ENCODE measurements around the gene PSMA4.
A peak's percentile ranks its signal among the peaks of the same experiment; 100 is the strongest.
"Not testable (repeated sequence)": the region's sequence is repeated elsewhere in the genome, so short reads cannot be mapped to it uniquely, and the experiment has no call there.

PSMA4 gene

GRCh38 chr15:78527325-78527724, 12.9 kb upstream of the PSMA4 start:
- Histone ChIP-seq H3K36me3 (ENCODE audit: control insufficient read depth in 2 of 2, insufficient read depth in 2 of 2, low read length in 2 of 2) (no peaks in the 10 kb centered on the region), H3K4me1 (ENCODE audit: control insufficient read depth in 2 of 2, insufficient read depth in 2 of 2, low read length in 2 of 2) (no peaks in the 10 kb centered on the region), H3K4me3 (ENCODE audit: low read length in 2 of 2) (no peak overlapping the region), H3K9ac (ENCODE audit: low read depth in 1 of 2, low read length in 2 of 2) (no peak overlapping the region), H3K27me3 (ENCODE audit: control insufficient read depth in 2 of 2, insufficient read depth in 2 of 2, low read length in 2 of 2) (no peaks in the 10 kb centered on the region), H3K9me3 (ENCODE audit: control insufficient read depth in 2 of 2, low read length in 2 of 2) (no peaks in the 10 kb centered on the region), H3K27ac (ENCODE audit: low read depth in 2 of 2, low read length in 2 of 2) (no peak overlapping the region)

- Histone ChIP-seq H3K4me3 (ENCODE audit: low read length in 2 of 2) (no peak overlapping the region), H3K4me1 (ENCODE audit: control insufficient read depth in 2 of 2, insufficient read depth in 2 of 2, low read length in 2 of 2) (no peaks in the 10 kb centered on the region), H3K9me3 (ENCODE audit: control insufficient read depth in 2 of 2, low read length in 2 of 2) (no peaks in the 10 kb centered on the region), H3K27ac (ENCODE audit: low read depth in 2 of 2, low read length in 2 of 2) (no peak overlapping the region), H3K27me3 (ENCODE audit: control insufficient read depth in 2 of 2, insufficient read depth in 2 of 2, low read length in 2 of 2) (no peaks in the 10 kb centered on the region), H3K36me3 (ENCODE audit: control insufficient read depth in 2 of 2, insufficient read depth in 2 of 2, low read length in 2 of 2) (no peaks in the 10 kb centered on the region), H3K9ac (ENCODE audit: low read depth in 1 of 2, low read length in 2 of 2) (no peak overlapping the region)
Observed at GRCh38 chr15:78533331-78533730, 6.9 kb upstream of the PSMA4 start.

DNA sequence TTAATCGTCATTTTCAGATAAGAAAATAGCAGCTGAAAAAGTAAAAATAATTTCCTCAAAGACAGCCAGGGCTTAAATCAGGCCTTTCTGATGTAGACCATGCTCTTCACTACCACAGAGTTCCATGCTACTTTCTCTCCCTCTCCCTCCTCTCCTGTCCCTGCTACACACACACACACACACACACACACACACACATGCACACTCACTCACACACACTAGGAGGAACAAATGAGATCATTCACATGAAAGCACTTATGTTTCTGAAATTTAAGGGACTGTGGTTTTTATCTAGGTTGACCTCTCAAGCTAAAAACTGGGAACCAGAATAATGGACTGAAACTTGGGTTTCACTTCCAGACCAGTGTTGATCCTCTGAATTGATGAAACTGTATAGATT, 4.1 kb upstream of the PSMA4 start:
- no peak overlapping the region for H3K4me3 ChIP-seq (ENCODE audit: low read length in 2 of 2)
- H3K27ac ChIP-seq (ENCODE audit: low read depth in 2 of 2, low read length in 2 of 2): no peak overlapping the region
- no peaks in the 10 kb centered on the region for H3K9me3 ChIP-seq (ENCODE audit: control insufficient read depth in 2 of 2, low read length in 2 of 2)
- H3K36me3 ChIP-seq (ENCODE audit: control insufficient read depth in 2 of 2, insufficient read depth in 2 of 2, low read length in 2 of 2): no peaks in the 10 kb centered on the region
- H3K27me3 ChIP-seq (ENCODE audit: control insufficient read depth in 2 of 2, insufficient read depth in 2 of 2, low read length in 2 of 2): no peaks in the 10 kb centered on the region
- peaks cover 0 to 4% of the 10 kb centered on the region in 2 donors for H3K4me1 ChIP-seq (ENCODE audit: control insufficient read depth in 2 of 2, insufficient read depth in 2 of 2, low read length in 2 of 2)
- H3K9ac ChIP-seq (ENCODE audit: low read depth in 1 of 2, low read length in 2 of 2): no peak overlapping the region

DNA sequence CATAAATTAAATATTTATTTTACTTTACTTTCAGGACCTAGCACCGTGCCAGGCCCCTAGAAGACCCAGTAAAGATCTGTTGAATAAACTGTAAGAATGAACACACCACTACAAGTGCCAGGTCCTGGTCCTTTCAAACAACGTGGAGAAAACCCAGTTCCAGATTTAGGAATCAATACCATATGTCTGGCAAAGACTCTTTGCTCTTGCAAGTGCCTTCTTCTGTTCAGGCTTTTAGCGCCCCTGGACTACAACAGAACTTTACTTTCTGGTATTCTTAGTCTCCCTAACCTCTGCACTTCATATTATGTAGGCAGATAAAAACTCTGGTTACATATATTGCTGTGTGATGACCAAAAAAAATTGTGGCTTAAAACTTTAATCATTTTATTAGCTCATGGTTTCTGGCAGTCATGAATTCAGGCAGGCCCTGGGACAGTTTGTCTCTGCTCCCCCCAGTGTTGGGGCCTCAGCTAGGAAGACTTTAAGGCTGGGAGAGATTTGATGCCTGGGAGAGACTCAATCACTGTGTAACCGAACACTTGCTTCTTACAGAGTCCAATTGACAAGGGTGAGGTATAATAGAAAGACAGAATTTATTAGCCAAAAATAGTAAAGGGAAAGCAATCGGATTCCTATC, 2.9 kb upstream of the PSMA4 start:
- peaks cover 3 to 11% of the 10 kb centered on the region in 2 donors for H3K4me1 ChIP-seq (ENCODE audit: control insufficient read depth in 2 of 2, insufficient read depth in 2 of 2, low read length in 2 of 2)
- H3K4me3 ChIP-seq (ENCODE audit: low read length in 2 of 2): no peak overlapping the region
- H3K9ac ChIP-seq (ENCODE audit: low read depth in 1 of 2, low read length in 2 of 2): no peak overlapping the region
- peaks cover 0 to 2% of the 10 kb centered on the region in 2 donors for H3K36me3 ChIP-seq (ENCODE audit: control insufficient read depth in 2 of 2, insufficient read depth in 2 of 2, low read length in 2 of 2)
- no peak overlapping the region for H3K27ac ChIP-seq (ENCODE audit: low read depth in 2 of 2, low read length in 2 of 2)
- no peaks in the 10 kb centered on the region for H3K27me3 ChIP-seq (ENCODE audit: control insufficient read depth in 2 of 2, insufficient read depth in 2 of 2, low read length in 2 of 2)
- H3K9me3 ChIP-seq (ENCODE audit: control insufficient read depth in 2 of 2, low read length in 2 of 2): no peaks in the 10 kb centered on the region

GRCh38 chr15:78538358-78538757, 1.9 kb upstream of the PSMA4 start:
- no peak overlapping the region for H3K9ac ChIP-seq (ENCODE audit: low read depth in 1 of 2, low read length in 2 of 2)
- H3K36me3 ChIP-seq (ENCODE audit: control insufficient read depth in 2 of 2, insufficient read depth in 2 of 2, low read length in 2 of 2): peaks cover 0 to 10% of the 10 kb centered on the region in 2 donors
- no peak overlapping the region for H3K4me3 ChIP-seq (ENCODE audit: low read length in 2 of 2)
- H3K27me3 ChIP-seq (ENCODE audit: control insufficient read depth in 2 of 2, insufficient read depth in 2 of 2, low read length in 2 of 2): no peaks in the 10 kb centered on the region
- no peak overlapping the region for H3K27ac ChIP-seq (ENCODE audit: low read depth in 2 of 2, low read length in 2 of 2)
- H3K9me3 ChIP-seq (ENCODE audit: control insufficient read depth in 2 of 2, low read length in 2 of 2): no peaks in the 10 kb centered on the region
- peaks cover 3 to 11% of the 10 kb centered on the region in 2 donors for H3K4me1 ChIP-seq (ENCODE audit: control insufficient read depth in 2 of 2, insufficient read depth in 2 of 2, low read length in 2 of 2)

GRCh38 chr15:78539464-78540140, 642 bp upstream of the PSMA4 start:
- not testable (repeated sequence) for H3K27me3 ChIP-seq (ENCODE audit: control insufficient read depth in 2 of 2, insufficient read depth in 2 of 2, low read length in 2 of 2); H3K9me3 ChIP-seq (ENCODE audit: control insufficient read depth in 2 of 2, low read length in 2 of 2)
- Histone ChIP-seq H3K4me1 (ENCODE audit: control insufficient read depth in 2 of 2, insufficient read depth in 2 of 2, low read length in 2 of 2) (peaks cover 3 to 11% of the 10 kb centered on the region in 2 donors), H3K4me3 (ENCODE audit: low read length in 2 of 2) (peak overlapping the region; percentile 90 to 93), H3K9ac (ENCODE audit: low read depth in 1 of 2, low read length in 2 of 2) (peak overlapping the region; percentile 93 to 95), H3K27ac (ENCODE audit: low read depth in 2 of 2, low read length in 2 of 2) (peak overlapping the region; percentile 93 to 95), H3K36me3 (ENCODE audit: control insufficient read depth in 2 of 2, insufficient read depth in 2 of 2, low read length in 2 of 2) (peaks cover 8 to 11% of the 10 kb centered on the region in 2 donors)

DNA sequence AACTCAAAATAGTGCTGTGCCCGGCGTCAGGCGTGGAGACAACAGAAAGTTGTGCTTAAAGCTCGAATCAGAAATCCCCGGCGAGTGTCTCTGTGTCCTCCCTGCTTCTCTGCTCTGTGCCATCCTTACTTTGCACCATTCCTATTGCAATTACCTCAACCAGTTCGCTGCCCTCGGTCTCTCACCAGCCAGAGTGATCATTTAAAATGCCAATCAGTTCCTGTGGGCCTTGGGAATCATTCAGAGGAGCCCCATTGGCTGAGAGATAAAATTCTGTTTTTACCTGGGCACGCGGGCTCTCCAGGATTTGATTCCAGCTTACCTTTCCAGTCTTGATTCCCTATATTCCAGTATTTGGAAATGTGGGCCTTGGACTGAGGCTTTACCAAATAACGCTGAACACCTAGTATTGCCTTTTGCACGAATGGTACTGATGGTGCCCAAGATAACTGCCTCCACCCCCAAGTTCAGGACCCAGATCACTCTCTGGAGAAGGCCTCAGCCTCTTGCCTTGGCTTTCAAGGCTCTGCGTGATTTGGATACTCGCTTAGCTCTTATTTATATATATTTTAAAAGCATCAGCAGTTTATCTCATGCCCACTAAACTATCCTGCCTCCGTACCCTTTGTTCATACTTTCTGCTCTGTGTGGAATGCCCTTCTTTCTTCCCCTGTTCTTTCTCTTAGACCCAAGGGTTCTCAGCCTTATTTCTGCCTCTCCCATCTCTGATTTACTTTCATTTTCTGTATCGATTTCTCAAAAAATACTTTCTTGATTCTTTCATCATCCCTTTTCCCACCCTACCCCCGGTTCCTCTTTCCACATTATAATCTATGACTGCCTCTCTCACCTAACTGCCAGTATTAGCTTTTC, 863 bp downstream of the PSMA4 start:
- H3K27me3 ChIP-seq (ENCODE audit: control insufficient read depth in 2 of 2, insufficient read depth in 2 of 2, low read length in 2 of 2): no peaks in the 10 kb centered on the region
- peak overlapping the region; percentile 93 to 95 for H3K9ac ChIP-seq (ENCODE audit: low read depth in 1 of 2, low read length in 2 of 2)
- H3K27ac ChIP-seq (ENCODE audit: low read depth in 2 of 2, low read length in 2 of 2): peak overlapping the region; percentile 93 to 95
- peaks cover 3 to 11% of the 10 kb centered on the region in 2 donors for H3K4me1 ChIP-seq (ENCODE audit: control insufficient read depth in 2 of 2, insufficient read depth in 2 of 2, low read length in 2 of 2)
- peak overlapping the region; percentile 90 to 93 for H3K4me3 ChIP-seq (ENCODE audit: low read length in 2 of 2)
- no peaks in the 10 kb centered on the region for H3K9me3 ChIP-seq (ENCODE audit: control insufficient read depth in 2 of 2, low read length in 2 of 2)
- H3K36me3 ChIP-seq (ENCODE audit: control insufficient read depth in 2 of 2, insufficient read depth in 2 of 2, low read length in 2 of 2): peaks cover 23% of the 10 kb centered on the region in 2 donors

DNA sequence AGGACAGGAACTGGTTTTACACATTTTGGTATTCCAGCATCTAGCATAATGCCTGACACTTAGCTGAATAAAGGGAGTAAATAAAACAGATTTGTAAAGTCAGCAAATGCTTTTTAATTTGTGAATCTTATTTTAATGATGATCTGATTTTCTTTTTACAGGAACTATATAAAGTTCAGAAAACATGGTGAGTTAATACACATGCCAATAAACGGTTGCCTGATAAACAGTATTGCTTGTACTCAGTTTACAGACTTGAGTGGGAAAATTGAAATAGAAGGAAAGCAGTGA, 1.4 kb downstream of the PSMA4 start:
- Histone ChIP-seq H3K4me3 (ENCODE audit: low read length in 2 of 2) (peak overlapping the region; percentile 90 to 93), H3K27ac (ENCODE audit: low read depth in 2 of 2, low read length in 2 of 2) (peak overlapping the region in 1 of 2 donors; percentile 93), H3K36me3 (ENCODE audit: control insufficient read depth in 2 of 2, insufficient read depth in 2 of 2, low read length in 2 of 2) (peaks cover 27 to 28% of the 10 kb centered on the region in 2 donors)

GRCh38 chr15:78542647-78543046, 2.4 kb downstream of the PSMA4 start:
- Histone ChIP-seq H3K27ac (ENCODE audit: low read depth in 2 of 2, low read length in 2 of 2) (no peak overlapping the region), H3K4me3 (ENCODE audit: low read length in 2 of 2) (no peak overlapping the region), H3K9me3 (ENCODE audit: control insufficient read depth in 2 of 2, low read length in 2 of 2) (no peaks in the 10 kb centered on the region), H3K9ac (ENCODE audit: low read depth in 1 of 2, low read length in 2 of 2) (no peak overlapping the region), H3K27me3 (ENCODE audit: control insufficient read depth in 2 of 2, insufficient read depth in 2 of 2, low read length in 2 of 2) (no peaks in the 10 kb centered on the region), H3K36me3 (ENCODE audit: control insufficient read depth in 2 of 2, insufficient read depth in 2 of 2, low read length in 2 of 2) (peaks cover 32 to 35% of the 10 kb centered on the region in 2 donors), H3K4me1 (ENCODE audit: control insufficient read depth in 2 of 2, insufficient read depth in 2 of 2, low read length in 2 of 2) (peaks cover 3 to 11% of the 10 kb centered on the region in 2 donors)

More for the DNA sequence above, 1.4 kb downstream of the PSMA4 start:
- no peaks in the 10 kb centered on the region for H3K27me3 ChIP-seq (ENCODE audit: control insufficient read depth in 2 of 2, insufficient read depth in 2 of 2, low read length in 2 of 2)
- no peaks in the 10 kb centered on the region for H3K9me3 ChIP-seq (ENCODE audit: control insufficient read depth in 2 of 2, low read length in 2 of 2)
- H3K9ac ChIP-seq (ENCODE audit: low read depth in 1 of 2, low read length in 2 of 2): peak overlapping the region in 1 of 2 donors; percentile 93
- H3K4me1 ChIP-seq (ENCODE audit: control insufficient read depth in 2 of 2, insufficient read depth in 2 of 2, low read length in 2 of 2): peaks cover 3 to 11% of the 10 kb centered on the region in 2 donors

- H3K4me3 ChIP-seq (ENCODE audit: low read length in 2 of 2): no peak overlapping the region
- no peaks in the 10 kb centered on the region for H3K9me3 ChIP-seq (ENCODE audit: control insufficient read depth in 2 of 2, low read length in 2 of 2)
- peaks cover 38 to 55% of the 10 kb centered on the region in 2 donors for H3K36me3 ChIP-seq (ENCODE audit: control insufficient read depth in 2 of 2, insufficient read depth in 2 of 2, low read length in 2 of 2)
- no peaks in the 10 kb centered on the region for H3K27me3 ChIP-seq (ENCODE audit: control insufficient read depth in 2 of 2, insufficient read depth in 2 of 2, low read length in 2 of 2)
- H3K27ac ChIP-seq (ENCODE audit: low read depth in 2 of 2, low read length in 2 of 2): no peak overlapping the region
- no peak overlapping the region for H3K9ac ChIP-seq (ENCODE audit: low read depth in 1 of 2, low read length in 2 of 2)
- no peaks in the 10 kb centered on the region for H3K4me1 ChIP-seq (ENCODE audit: control insufficient read depth in 2 of 2, insufficient read depth in 2 of 2, low read length in 2 of 2)
Observed at GRCh38 chr15:78550194-78550593, 9.9 kb downstream of the PSMA4 start.

Data from mucosa of rectum (tissue), 2 donors.